ENCODE data around the gene WDR27.

The WDR27 gene

GRCh38 chr6:169641461-169642085 lies 60.3 kb downstream of the WDR27 start:
- no peak for DNase-seq (ENCODE audit: low read depth in 2 of 2, low spot score in 1 of 2)

DNA sequence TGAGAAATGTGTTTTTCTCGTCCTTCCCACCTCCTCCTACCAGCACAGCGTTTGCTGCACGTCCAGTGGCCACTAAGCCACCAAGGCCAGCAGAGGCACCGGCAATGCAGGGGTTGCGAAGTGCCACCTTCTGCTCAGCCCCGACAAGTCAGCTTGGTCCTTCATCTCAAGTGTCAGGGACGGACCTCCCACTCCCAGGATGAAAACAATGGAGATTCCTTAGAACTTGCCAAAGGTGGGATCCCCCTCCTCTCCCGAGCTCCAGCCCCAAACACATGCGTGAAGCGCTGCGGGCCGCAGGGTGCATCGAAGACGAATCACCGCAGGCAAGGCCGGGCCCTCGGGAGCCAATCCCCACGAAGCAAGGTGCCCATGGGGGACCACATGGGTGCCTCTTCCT lies 60.8 kb downstream of the WDR27 start:
- no peak for DNase-seq (ENCODE audit: low read depth in 2 of 2, low spot score in 1 of 2)

GRCh38 chr6:169640351-169640852 lies 61.4 kb downstream of the WDR27 start:
- no peak for DNase-seq (ENCODE audit: low read depth in 2 of 2, low spot score in 1 of 2)

DNA sequence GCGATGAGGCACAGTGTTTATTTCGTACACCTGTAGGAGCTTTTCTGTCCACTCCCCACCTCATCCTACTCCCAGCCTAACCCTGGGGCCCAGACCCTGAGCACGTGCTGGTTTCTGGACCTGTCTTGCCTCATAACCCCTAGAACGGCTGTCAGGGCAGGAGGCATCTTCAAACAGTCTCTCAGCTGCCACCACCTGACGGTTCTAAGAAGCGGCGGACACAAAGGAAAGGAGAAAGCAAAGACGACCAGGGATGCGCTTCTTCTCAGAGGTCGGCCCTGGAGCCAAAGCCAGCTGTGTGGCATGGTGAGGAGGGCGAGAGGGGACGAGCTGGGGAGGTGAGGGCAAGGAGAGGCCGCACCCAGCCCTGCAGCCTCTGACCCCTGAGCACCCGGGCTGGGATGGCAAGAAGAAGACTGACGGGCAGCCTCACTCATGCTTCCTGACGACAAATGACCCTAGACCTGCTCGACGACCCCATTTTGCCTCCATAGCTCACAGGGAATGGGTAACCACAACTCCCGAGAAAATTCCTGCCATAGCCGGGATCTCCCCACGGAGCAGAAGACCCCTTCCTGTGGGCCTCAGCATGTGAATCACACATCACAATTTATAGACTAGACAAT lies 62.1 kb downstream of the WDR27 start:
- no peak for DNase-seq (ENCODE audit: low read depth in 2 of 2, low spot score in 1 of 2)

- DNase-seq (ENCODE audit: low read depth in 2 of 2, low spot score in 1 of 2) = no peak
These were observed 62.9 kb downstream of the WDR27 start for GRCh38 chr6:169638915-169639314.

DNA sequence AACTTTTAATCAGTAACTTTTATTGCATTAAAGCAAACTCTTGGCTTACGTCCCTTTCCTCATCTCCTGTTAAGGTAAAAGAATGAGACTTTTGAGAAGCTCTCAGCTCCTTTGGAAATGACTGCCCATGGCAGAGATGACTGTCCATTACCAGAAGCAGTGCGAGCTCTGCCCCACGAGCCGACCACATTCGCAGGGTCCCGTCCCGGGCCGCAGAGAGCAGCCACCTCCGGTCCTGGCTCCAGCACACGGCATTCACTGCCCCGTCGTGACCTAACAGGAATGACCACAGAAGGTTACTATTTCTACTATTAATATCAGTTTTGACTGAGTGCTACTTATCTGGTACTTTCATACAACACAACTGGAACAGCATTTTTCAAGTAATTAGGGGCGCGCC lies 63.4 kb downstream of the WDR27 start:
- DNase-seq (ENCODE audit: low read depth in 2 of 2, low spot score in 1 of 2) = no peak

DNA sequence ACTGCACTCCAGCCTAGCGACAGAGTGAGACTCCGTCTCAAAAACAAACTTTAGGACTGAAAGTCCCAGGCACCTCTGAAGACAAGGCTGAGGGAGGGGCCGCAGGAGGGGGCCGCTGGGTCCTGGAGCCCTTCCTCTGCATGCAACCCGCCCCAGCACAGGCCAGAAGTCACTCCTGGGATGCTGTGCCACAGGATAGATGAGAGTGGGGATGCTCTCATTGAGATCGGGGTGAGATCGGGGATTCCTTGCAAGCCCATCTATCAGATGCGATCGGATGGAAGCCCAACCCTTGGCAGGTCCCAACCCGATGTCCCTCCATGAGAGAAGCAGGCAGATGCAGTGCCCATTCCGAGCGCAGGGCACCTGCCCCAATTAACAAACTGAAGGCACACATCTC lies 66.5 kb downstream of the WDR27 start:
- no peak for DNase-seq (ENCODE audit: low read depth in 2 of 2, low spot score in 1 of 2)

DNA sequence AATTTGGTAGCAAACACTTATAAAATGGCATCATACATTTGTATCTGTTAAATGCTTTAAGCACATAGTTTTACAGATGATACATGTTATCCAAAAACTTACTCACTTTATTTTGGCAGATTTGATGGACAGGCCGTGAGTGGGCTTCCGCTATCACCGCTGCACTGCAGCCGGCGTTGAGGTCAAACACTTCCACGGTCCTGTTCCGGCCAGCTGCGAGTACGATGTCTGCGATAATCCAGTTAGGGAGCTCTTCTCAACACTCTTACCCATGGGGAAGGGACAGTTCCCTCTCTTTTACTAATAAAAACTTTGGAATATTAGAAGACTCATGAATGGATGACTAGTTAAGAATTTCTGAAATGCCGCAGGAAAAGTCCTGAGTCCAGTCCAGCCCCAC lies 69.0 kb downstream of the WDR27 start:
- no peak for DNase-seq (ENCODE audit: low read depth in 2 of 2, low spot score in 1 of 2)

GRCh38 chr6:169629256-169629655 lies 72.6 kb downstream of the WDR27 start:
- no peak for DNase-seq (ENCODE audit: low read depth in 2 of 2, low spot score in 1 of 2)

DNA sequence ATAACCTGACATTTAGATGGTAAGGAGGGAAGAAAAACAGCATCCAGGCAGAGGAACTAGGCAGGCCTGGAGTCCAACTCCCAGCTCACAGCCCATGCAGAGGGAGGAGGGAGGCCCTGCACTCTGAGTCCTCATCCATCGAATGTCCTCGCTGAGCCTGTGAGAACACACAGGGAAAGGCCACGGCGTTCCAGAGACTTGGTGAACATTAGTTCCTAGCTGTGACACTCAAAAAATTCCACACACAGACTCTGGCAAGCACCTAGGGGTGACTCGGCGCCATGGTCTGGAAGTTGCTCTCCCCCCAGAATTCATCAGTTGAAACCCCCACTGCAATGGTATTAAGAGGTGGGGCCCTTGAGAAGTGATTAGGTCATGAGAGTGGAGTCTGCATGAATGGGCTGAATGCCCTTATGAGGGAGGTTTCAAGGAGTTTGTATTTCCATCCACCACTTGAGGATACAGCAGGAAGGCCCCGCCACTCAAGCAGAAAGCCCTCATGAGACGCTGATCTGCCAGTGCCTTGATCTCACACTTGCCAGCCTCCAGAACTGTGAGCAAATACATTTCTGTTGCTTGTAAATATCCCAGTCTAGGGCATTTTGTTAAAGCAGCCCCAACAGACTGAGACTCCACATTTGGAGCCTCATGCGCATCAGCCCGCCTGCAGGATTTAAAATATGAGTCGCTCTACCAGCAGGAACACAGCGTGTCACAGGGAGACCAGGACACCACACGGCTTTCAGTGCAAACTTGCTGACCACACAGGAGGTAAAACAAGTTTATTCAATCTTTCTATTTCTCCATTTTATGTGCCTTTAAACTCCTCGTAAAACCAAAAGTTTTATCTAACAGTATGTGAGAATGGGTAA lies 73.9 kb downstream of the WDR27 start:
- no peak for DNase-seq (ENCODE audit: low read depth in 2 of 2, low spot score in 1 of 2)

DNA sequence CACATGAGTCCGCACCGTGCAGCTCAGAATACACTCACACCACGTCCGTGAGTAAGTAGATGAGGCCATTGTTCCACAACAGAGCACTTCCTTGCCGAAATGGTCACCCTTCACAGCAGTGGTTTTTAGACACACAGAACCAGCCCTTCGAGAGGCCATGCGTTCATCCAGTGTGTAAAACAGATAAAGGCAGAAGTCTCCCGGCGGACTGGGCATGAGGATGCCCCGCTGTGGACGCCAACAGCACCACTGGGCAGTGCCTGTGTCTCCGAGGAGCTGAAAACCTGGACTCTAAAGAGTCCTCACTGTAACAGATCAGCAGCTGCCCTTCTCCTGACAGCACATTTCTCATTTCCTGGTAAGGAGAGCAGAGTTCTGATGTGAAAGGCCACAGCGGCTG lies 75.2 kb downstream of the WDR27 start:
- DNase-seq (ENCODE audit: low read depth in 2 of 2, low spot score in 1 of 2) = no peak

DNA sequence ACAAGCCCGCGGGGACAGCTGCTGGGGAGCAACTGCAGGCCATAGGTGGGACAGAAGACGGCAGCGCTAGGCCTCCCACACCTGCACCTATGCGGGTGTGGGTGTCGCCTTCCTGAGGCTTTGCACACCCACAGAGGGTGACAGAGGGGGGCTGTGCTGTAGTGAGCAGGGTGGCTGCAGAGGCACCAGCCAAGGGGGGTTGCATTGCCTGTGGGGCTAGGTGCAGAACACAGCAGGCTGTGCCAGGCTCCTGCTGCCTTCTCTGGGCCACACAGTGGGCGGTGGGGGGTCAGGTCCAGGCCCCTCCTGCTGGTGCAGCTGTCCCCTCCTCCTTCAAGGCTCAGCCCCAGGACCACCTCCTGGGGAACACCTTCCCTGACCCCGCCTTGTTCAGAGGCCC lies 75.7 kb downstream of the WDR27 start:
- no peak for DNase-seq (ENCODE audit: low read depth in 2 of 2, low spot score in 1 of 2)

DNA sequence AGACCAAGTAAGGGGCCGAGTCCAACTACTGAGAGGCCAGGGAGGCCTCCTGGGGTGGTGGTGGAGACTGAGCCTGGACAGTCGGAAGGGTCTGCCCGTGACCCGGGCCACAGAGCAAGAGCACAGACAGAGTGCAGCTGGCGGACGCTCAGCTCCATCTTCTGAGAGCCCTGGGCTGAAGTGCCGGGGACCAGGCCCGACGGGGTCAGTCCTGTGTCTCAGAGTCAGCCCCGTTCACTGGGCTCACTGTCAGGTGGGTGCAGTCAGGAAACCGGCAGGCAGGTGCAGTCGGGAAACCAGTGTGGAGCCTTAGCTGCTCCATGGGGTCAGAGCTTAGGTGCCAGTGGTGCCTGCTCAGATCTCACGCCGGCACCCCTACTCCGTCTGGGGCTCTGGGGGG lies 76.5 kb downstream of the WDR27 start:
- no peak for DNase-seq (ENCODE audit: low read depth in 2 of 2, low spot score in 1 of 2)

GRCh38 chr6:169624785-169625184 lies 77.0 kb downstream of the WDR27 start:
- DNase-seq (ENCODE audit: low read depth in 2 of 2, low spot score in 1 of 2) = no peak

DNA sequence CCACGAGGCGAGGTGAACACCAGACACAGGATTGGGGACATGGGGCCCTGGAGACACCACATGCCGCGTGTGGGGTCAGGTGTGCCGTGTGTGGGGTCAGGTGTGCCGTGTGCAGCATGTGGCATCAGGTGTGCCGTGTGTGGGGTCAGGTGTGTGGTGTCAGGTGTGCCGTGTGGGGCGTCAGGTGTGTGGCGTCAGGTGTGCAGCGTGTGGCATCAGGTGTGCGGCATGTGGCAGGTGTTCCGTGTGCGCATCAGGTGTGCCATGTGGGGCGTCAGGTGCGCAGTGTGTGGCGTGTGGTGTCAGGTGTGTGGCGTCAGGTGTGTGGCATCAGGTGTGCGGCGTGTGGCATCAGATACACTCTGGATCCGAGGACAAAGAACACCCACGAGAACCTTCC lies 77.9 kb downstream of the WDR27 start:
- DNase-seq (ENCODE audit: low read depth in 2 of 2, low spot score in 1 of 2) = no peak

DNA sequence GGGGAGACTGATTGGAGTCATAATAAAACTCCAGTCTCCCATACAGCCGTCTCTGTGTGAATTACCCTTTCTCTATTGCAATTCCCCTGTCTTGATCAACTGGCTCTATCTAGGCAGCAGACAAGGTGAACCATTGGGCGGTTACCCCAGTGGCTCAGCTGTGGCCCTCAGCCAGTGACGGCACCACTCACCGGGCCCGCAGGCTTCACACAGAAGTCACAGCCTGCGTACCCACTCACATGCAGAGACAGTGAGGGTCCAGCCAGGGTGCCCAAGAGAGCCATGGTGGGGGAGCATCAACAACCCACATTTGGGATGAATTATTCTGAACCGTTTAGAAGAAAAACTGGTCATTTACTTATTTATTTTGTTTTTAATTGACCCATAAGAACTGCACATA lies 78.5 kb downstream of the WDR27 start:
- no peak for DNase-seq (ENCODE audit: low read depth in 2 of 2, low spot score in 1 of 2)

GRCh38 chr6:169622618-169623017 lies 79.2 kb downstream of the WDR27 start:
- no peak for DNase-seq (ENCODE audit: low read depth in 2 of 2, low spot score in 1 of 2)

DNA sequence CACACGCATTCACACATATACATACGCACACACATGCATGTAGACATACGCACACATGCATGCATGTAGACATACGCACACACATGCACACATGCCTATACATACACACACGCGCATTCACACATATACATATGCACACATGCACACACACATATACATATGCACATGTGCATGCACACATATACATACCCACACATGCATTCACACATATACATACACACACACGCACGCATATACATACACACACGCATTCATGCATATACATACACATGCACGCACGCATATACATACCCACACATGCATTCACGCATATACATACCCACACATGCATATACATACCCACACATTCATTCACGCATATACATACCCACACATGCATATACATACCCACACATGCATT lies 80.5 kb downstream of the WDR27 start:
- no peak for DNase-seq (ENCODE audit: low read depth in 2 of 2, low spot score in 1 of 2)

DNA sequence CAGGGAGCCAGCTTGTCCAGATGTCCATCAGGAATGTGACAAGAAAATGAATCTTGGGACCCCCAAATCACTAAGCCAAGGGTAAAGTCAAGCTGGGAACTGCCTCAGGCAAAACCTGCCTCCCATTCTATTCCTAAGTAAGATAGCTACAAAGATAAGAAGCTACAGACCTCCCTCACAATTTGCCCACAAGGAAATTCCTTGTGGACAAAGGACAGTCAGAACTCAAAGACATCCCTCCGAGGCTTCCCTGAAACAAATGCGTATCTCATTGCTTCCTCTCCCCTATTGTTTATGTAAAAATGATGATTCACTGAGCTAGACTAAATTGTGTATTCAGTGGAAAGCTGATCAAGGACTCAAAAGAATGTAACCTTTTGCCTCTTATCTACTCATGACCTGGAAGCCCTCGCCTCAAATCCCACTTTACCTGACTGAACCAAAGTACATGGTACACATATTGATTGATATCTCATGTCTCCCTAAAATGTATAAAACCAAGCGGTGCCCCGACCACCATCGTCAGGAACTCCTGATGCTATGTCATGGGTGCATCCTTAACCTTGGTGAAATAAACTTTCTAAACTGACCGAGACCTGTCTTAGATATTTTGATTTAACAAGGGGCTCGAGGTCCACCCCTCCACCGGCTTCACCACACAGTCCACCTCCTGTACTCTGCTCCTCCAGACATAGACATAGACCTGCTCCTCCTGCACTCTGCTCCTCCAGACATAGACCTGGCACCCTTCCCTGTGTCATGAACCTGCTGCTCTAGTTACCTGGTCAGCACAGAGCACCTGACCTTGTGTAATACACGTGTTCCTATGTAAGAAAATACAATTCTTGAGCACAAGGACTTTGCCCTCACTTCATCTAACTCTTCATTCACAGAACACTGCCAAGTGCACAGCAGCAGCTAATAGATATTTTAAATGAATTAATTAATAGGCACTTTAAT lies 81.4 kb downstream of the WDR27 start:
- no peak for DNase-seq (ENCODE audit: low read depth in 2 of 2, low spot score in 1 of 2)

GRCh38 chr6:169619650-169620049 lies 82.2 kb downstream of the WDR27 start:
- DNase-seq (ENCODE audit: low read depth in 2 of 2, low spot score in 1 of 2) = no peak
